Endodermal cell (in vitro differentiated cells): ENCODE measurements around the gene C1QL2. TPM values are rescaled to one million over a fixed set of nuclear protein-coding genes. Genes with fewer than 3 reads are reported as not detected.

ENCODE experiments used
- DNase-seq: peaks from one replicate; pipeline ENCODE4 v3.0.0-alpha.2; 2017
- H3K27ac ChIP-seq: 2 replicates; pipeline ENCODE4 v1.5.1; 2013; ENCODE audit warnings: mild to moderate bottlenecking, low read depth, low read length, moderate library complexity
- H3K27me3 ChIP-seq: 2 replicates; pipeline ENCODE4 v1.6.1; 2013; ENCODE audit warnings: mild to moderate bottlenecking, low read length, moderate library complexity; ENCODE audit not compliant: insufficient read depth, control insufficient read depth, poor library complexity, severe bottlenecking
- H3K36me3 ChIP-seq: 2 replicates; pipeline ENCODE4 v1.7.0; 2013; ENCODE audit warnings: mild to moderate bottlenecking, low read length, moderate library complexity; ENCODE audit not compliant: control insufficient read depth, insufficient read depth
- H3K4me1 ChIP-seq: one replicate; pipeline ENCODE4 v1.7.0; 2013; ENCODE audit warnings: low read length; ENCODE audit not compliant: control insufficient read depth, insufficient read depth
- H3K4me3 ChIP-seq: 2 replicates; pipeline ENCODE4 v1.5.1; 2013; ENCODE audit warnings: mild to moderate bottlenecking, low read length, moderate library complexity
- H3K9ac ChIP-seq: 2 replicates; pipeline ENCODE4 v1.6.1; 2013; ENCODE audit warnings: mild to moderate bottlenecking, low read length, moderate library complexity; ENCODE audit not compliant: poor library complexity, severe bottlenecking; ENCODE audit errors: extremely low read depth
- H3K9me3 ChIP-seq: 2 replicates; pipeline ENCODE4 v1.6.1; 2013; ENCODE audit warnings: mild to moderate bottlenecking, low read length, moderate library complexity; ENCODE audit not compliant: control insufficient read depth
- H3K27ac Mint-ChIP-seq: 2 replicates; pipeline ENCODE4 v1.8.0; 2020; ENCODE audit warnings: mixed read lengths
- H3K27me3 Mint-ChIP-seq: 2 replicates; pipeline ENCODE4 v1.8.0; 2021; ENCODE audit warnings: mild to moderate bottlenecking, mixed read lengths; ENCODE audit not compliant: insufficient read depth
- H3K36me3 Mint-ChIP-seq: 2 replicates; pipeline ENCODE4 v1.8.0; 2020; ENCODE audit warnings: low read depth, mixed read lengths
- H3K4me1 Mint-ChIP-seq: 2 replicates; pipeline ENCODE4 v1.8.0; 2020; ENCODE audit warnings: mixed read lengths
- H3K4me3 Mint-ChIP-seq: 2 replicates; pipeline ENCODE4 v1.8.0; 2020; ENCODE audit warnings: mild to moderate bottlenecking, moderate library complexity, mixed read lengths
- H3K9me3 Mint-ChIP-seq: 2 replicates; pipeline ENCODE4 v1.8.0; 2020; ENCODE audit warnings: mild to moderate bottlenecking, mixed read lengths
- CTCF ChIP-seq: fragments of 200-600 bp; sonication (generic); conservative IDR thresholded peaks from 2 replicates; pipeline ENCODE4 v1.5.0; 2021; ENCODE audit warnings: antibody characterized with exemption, mild to moderate bottlenecking
- WGBS, 2 experiments: methylation state at CpG; one replicate each; pipeline versions ENCODE4 v1.1.5 to v1.1.7; 2013; ENCODE audit warnings: missing lambda C conversion rate in 2 of 2, mixed read lengths in 1 of 2; ENCODE audit not compliant: insufficient coverage in 1 of 2, insufficient read length in 1 of 2; 5-methylcytosine and 5-hydroxymethylcytosine counted together
- total RNA-seq, 2 donors: library from RNA; stranded (reverse); fragmentation: NEBNext Ultra II Directional in 1 of 2; extraction: Animal tissue kit (Norgen Biotek cat#: 25700) in 1 of 2; gene quantifications; 2 replicates in 1 of 2; 3 replicates in 1 of 2; pipeline ENCODE4 v1.2.1, GENCODE V29; 2021

The C1QL2 gene
- total RNA-seq, 2 donors from 2014 or later: not detected

GRCh38 chr2:119112770-119113488, 45.6 kb downstream of the C1QL2 start:
- TF ChIP-seq CTCF: no peak
- H3K9ac ChIP-seq: no peak overlapping the region
- Mint-ChIP-seq H3K27ac (no peak overlapping the region), H3K4me3 (no peak overlapping the region), H3K9me3 (peaks cover 16% of the 10 kb centered on the region), H3K36me3 (peaks cover 4% of the 10 kb centered on the region), H3K27me3 (peaks cover 24% of the 10 kb centered on the region), H3K4me1 (peaks cover 3% of the 10 kb centered on the region)
- peaks cover 16% of the 10 kb centered on the region for H3K9me3 ChIP-seq
- peak; percentile 64 for DNase-seq
- no peak overlapping the region for H3K4me3 ChIP-seq
- 61 to 66% methylated on average over 4 to 10 of the region's 10 CpGs for WGBS, 2 experiments
- no peaks in the 10 kb centered on the region for H3K4me1 ChIP-seq
- H3K27ac ChIP-seq: no peak overlapping the region
- peaks cover 13% of the 10 kb centered on the region for H3K27me3 ChIP-seq
- no peaks in the 10 kb centered on the region for H3K36me3 ChIP-seq

- no peak overlapping the region for H3K27ac Mint-ChIP-seq
- Histone ChIP-seq H3K27ac (no peak overlapping the region), H3K27me3 (peaks cover 13% of the 10 kb centered on the region), H3K4me3 (no peak overlapping the region), H3K9ac (no peak overlapping the region), H3K36me3 (no peaks in the 10 kb centered on the region), H3K4me1 (no peaks in the 10 kb centered on the region), H3K9me3 (peaks cover 16% of the 10 kb centered on the region)
- H3K36me3 Mint-ChIP-seq: peaks cover 4% of the 10 kb centered on the region
- H3K9me3 Mint-ChIP-seq: peaks cover 16% of the 10 kb centered on the region
- no peak for TF ChIP-seq CTCF
- peaks cover 3% of the 10 kb centered on the region for H3K4me1 Mint-ChIP-seq
- no peak overlapping the region for H3K4me3 Mint-ChIP-seq
- WGBS, 2 experiments: 82 to 92% methylated on average over 2 to 3 of the region's 3 CpGs
- DNase-seq: peak; percentile 71
- peaks cover 24% of the 10 kb centered on the region for H3K27me3 Mint-ChIP-seq
Observed at GRCh38 chr2:119112230-119112629, 46.3 kb downstream of the C1QL2 start.

GRCh38 chr2:119111115-119111975, 47.2 kb downstream of the C1QL2 start:
- Histone ChIP-seq H3K36me3 (no peaks in the 10 kb centered on the region), H3K4me3 (no peak overlapping the region), H3K9me3 (peaks cover 16% of the 10 kb centered on the region), H3K4me1 (no peaks in the 10 kb centered on the region), H3K9ac (no peak overlapping the region), H3K27ac (no peak overlapping the region), H3K27me3 (peaks cover 13% of the 10 kb centered on the region)
- TF ChIP-seq CTCF: no peak
- Mint-ChIP-seq H3K4me3 (no peak overlapping the region), H3K27ac (no peak overlapping the region), H3K36me3 (peaks cover 4% of the 10 kb centered on the region), H3K4me1 (peaks cover 3% of the 10 kb centered on the region), H3K9me3 (peaks cover 16% of the 10 kb centered on the region), H3K27me3 (peaks cover 24% of the 10 kb centered on the region)
- WGBS, 2 experiments: 75 to 81% methylated on average over 5 to 8 of the region's 8 CpGs
- DNase-seq: peak; percentile 84
